GM19328 (cell line): ENCODE data around the gene RHOBTB3.
A peak's percentile ranks its signal among the peaks of the same experiment; 100 is the strongest.

Experiments
- ATAC-seq: cut with Tn5 transposase; IDR thresholded peaks from one replicate; pipeline ENCODE4 v1.9.1; 2021; ENCODE audit warnings: mild to moderate bottlenecking, moderate library complexity; ENCODE audit not compliant: unreplicated experiment

Gene RHOBTB3

DNA sequence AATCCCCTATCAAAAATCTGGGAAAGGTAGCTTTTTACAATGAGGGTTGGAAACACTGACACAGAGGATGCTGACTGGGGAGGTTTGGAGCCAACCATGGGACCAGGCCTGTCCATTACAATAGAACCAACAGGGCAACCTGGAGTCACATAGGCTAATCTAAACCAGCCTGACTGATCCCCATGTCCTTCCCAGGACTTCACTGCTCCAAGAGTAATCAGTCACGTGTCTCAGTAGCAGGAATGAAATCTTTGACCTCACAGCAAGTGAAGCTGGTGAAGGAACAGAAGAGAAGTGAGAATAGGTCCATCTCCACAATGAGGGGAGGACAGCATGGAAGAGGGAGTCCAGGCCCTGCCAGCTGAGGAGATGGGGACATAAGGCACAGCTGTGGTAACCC, 107.4 kb downstream of the RHOBTB3 start:
- no peak for ATAC-seq

DNA sequence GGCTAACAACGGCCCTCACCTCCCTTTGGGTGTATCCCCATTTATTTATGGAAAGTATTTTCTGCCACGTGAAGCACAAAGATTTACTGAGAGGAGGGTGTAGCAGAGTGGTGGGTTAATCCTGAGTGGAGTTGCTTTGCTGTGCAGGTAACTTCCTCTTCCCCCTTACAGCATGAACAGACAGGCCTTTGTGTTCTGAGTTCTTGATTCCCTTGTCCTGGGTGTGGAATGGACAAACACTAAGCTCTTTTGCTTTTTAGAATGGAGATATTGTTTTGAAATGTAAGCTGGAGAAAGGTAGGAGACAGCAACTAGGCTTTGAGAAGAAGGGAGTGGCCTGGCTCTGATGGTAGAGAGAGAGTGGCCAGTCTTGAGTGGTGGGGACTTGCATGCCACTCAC, 108.5 kb downstream of the RHOBTB3 start:
- no peak for ATAC-seq

DNA sequence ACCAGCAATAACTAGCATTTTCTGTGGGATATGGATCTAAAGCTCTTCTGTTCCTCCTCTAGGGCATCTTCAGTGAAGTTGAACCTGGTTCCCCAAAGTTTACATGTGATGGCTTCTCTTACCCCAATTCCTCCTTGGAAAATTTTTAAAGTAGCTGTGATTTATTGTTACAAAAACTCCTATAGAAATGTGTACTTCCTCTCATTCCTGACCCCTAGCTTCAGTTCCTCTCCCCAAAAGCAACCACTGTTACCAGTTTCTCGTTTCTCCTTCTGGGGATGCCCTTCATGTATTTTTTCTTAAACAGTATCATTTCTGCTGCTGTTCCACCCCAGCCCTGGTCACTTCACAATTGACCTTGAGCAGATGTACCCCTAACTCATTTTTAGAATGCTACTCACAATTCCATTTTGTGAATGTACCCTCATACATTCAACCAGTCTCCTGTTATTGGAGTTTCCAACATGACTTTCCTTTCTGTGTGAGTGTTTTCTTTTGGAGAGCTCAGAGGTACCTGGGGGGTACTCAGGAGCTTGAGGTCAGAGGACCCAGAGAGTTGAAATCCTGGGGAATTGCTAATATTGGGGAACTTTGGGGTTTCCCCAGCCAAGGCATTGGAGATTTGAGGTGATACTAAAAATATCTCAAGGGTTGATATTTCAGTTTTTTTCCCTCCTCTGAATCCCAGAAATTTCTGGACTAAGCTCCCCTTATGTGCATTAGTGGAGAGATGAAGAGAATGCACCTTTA, 110.0 kb downstream of the RHOBTB3 start:
- ATAC-seq, result no peak

DNA sequence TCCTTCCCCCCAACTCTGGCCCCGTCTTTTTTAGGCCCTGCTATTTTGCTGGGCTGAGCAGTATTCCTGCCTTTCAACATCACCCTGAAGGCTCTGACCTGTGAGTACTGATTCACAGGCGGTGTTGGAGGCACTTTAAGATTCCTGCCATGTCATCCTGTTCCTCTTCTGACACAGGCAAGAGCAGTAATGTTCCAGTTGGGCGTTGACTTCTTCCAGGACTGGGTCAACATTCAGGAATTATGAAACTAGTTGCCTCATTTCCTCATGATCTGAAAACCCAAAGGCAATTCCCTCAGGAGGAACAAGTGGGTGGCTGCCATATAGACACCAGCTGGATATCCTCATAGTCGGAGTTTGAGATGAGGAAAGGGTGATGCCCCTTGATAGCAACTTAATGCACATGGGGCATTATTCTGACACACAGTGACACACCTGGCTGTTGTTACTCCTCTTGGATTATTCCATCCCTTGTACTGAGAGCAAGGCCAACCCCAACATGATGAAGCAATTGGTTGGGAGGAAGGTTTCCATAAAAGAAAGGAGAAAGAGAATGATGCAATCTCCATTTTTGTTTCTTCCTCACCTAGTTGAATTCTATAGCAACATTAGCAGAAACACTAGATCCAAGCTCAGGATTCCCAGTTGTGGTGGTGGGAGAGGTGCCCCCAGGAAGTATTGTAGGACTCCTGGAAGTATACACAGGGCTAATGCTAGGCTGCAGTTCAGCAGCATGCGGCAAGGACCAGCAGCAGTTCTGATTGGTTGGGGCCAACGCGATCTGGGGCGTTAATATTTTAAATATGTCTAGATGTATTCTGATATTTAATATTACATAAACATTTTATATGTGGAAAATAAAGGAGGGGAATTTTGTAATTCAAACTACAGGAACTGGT, 111.0 kb downstream of the RHOBTB3 start:
- ATAC-seq, result no peak

DNA sequence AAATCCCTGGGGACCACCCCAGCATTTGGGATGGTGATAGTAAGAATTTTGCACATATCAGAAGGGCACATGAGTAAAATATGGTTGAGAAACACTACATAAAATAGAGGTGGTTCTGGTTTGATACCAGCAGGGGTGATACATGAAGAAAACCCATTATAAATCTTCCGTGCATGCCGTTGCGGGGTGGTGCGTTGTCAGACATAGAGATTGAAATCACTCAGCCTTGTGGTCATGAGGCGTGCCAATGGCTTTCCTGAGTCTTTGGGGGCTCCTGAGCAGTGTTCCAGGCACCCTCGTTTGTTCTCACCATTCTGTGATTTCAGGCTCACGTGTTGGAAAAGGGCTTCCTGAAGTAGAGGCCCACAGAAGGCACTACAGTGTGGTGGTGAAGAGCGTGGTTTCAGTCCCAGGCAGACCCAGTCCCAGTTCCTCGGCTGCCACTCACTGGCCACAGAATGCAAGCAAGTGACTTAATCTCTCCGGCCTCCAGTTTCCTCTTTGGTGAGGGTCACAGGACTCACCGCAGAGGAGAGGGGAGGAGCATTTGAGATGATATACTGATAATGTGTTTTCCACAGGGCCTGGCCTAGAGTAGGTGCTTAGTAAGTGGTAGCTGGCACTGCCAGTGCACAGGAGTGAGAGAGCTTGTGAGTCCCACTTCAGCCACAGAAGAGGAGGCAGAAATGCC, 111.9 kb downstream of the RHOBTB3 start:
- ATAC-seq, result peak; percentile 91

DNA sequence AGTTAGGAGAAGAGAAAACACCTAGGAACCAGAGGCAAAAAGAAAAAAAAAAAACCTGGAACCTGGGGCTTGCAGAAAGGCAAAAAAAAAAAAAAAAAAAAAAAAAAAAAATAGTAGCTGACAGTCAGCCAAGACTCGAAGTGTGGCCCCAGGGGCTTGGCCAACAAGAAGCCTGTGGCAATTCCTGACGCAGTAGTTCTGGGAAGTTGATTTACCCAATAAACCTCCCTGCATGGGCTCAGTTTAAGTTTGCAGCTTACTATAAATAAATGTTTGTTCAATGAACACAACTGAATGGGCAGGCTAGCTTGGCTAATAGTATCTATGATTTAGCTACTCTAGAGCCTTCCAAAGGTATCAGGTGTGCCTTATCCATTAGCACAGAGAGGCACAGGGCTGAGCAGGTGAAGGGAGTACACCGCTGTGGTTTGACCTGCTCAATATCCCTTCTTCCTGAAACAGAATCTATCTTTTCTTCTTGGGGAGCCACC, 112.6 kb downstream of the RHOBTB3 start:
- no peak for ATAC-seq

DNA sequence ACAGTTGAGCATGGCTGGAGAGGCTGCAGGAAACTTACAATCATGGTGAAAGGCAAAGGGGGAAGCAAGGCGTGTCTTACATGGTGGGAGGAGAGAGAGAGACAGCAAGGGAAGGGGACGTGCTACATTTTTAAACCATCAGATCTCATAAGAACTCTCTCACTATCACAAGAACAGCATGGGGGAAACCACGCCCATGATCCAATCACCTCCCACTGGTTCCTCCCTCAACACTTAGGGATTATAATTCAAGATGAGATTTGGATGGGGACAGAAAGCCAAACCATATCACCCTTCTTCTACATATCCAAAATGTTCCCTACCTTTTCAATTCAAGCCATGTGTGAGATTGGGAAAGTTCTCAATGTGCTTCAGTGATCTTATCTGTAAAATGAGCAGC, 114.3 kb downstream of the RHOBTB3 start:
- no peak for ATAC-seq
